ENCODE results near the gene ZBTB34.

The ZBTB34 gene

GRCh38 chr9:126880226-126880946 is 19.9 kb downstream of the ZBTB34 start:
- DNase-seq, result no peak

GRCh38 chr9:126880947-126881332 is 20.5 kb downstream of the ZBTB34 start:
- no peak for DNase-seq

- no peak for DNase-seq
Measured at GRCh38 chr9:126882746-126883145, 22.3 kb downstream of the ZBTB34 start.

GRCh38 chr9:126883636-126884035 is 23.2 kb downstream of the ZBTB34 start:
- no peak for DNase-seq

GRCh38 chr9:126885131-126885641 is 24.7 kb downstream of the ZBTB34 start:
- no peak for DNase-seq

- DNase-seq, result no peak
Measured at GRCh38 chr9:126886034-126886822, 25.8 kb downstream of the ZBTB34 start.

- DNase-seq, result no peak
Measured at GRCh38 chr9:126886897-126887296, 26.5 kb downstream of the ZBTB34 start.

- no peak for DNase-seq
Measured at GRCh38 chr9:126891676-126892075, 31.2 kb downstream of the ZBTB34 start.

- no peak for DNase-seq
Measured at GRCh38 chr9:126893079-126893478, 32.6 kb downstream of the ZBTB34 start.

GRCh38 chr9:126894052-126894603 is 33.7 kb downstream of the ZBTB34 start:
- DNase-seq, result no peak

- no peak for DNase-seq
Measured at GRCh38 chr9:126902210-126902609, 41.8 kb downstream of the ZBTB34 start.

GRCh38 chr9:126904586-126904985 is 44.1 kb downstream of the ZBTB34 start:
- DNase-seq, result no peak

- DNase-seq, result no peak
Measured at GRCh38 chr9:126906091-126906490, 45.7 kb downstream of the ZBTB34 start.

- DNase-seq, result no peak
Measured at GRCh38 chr9:126907058-126907457, 46.6 kb downstream of the ZBTB34 start.

- peak; percentile 95 for DNase-seq
Measured at GRCh38 chr9:126914458-126915280, 54.2 kb downstream of the ZBTB34 start, which contains the start of gene RALGPS1. Gene RALGPS1, plus strand, starts transcription at chr9:126914782. Its CDS starts 47,508 bp downstream, at chr9:126962290.

GRCh38 chr9:126915281-126915816 is 54.9 kb downstream of the ZBTB34 start:
- DNase-seq, result peak; percentile 59

GRCh38 chr9:126915846-126916543 is 55.6 kb downstream of the ZBTB34 start:
- no peak for DNase-seq

- DNase-seq, result no peak
Measured at GRCh38 chr9:126916909-126917308, 56.5 kb downstream of the ZBTB34 start.

- no peak for DNase-seq
Measured at GRCh38 chr9:126919193-126919592, 58.8 kb downstream of the ZBTB34 start.

GRCh38 chr9:126925876-126926275 is 65.4 kb downstream of the ZBTB34 start:
- no peak for DNase-seq

- DNase-seq, result no peak
Measured at GRCh38 chr9:126926364-126926763, 65.9 kb downstream of the ZBTB34 start.

- no peak for DNase-seq
Measured at GRCh38 chr9:126927419-126927818, 67.0 kb downstream of the ZBTB34 start.
